ENCODE results near the gene PTGR1. TPM values are rescaled to one million over a fixed set of nuclear protein-coding genes. Genes with fewer than 3 reads are reported as not detected.
A peak's percentile ranks its signal among the peaks of the same experiment; 100 is the strongest.

Gene PTGR1
- total and polyA plus RNA-seq, 2 donors from 2014 or later = 75.1 to 285 TPM

- Histone ChIP-seq H3K4me3 (ENCODE audit: low read length in 3 of 3) (no peak overlapping the region), H3K27me3 (ENCODE audit: control insufficient read depth, insufficient read depth, low read length) (no peaks in the 10 kb centered on the region), H3K4me1 (ENCODE audit: control insufficient read depth in 2 of 3, insufficient read depth in 2 of 3, low read depth in 1 of 3, low read length in 3 of 3) (peaks cover 0 to 25% (median 15%) of the 10 kb centered on the region in 3 donors), H3K9me3 (ENCODE audit: control insufficient read depth in 2 of 3, insufficient read depth in 1 of 3, low read length in 3 of 3) (no peaks in the 10 kb centered on the region), H3K27ac (ENCODE audit: low read depth in 2 of 2, low read length in 2 of 2) (peak overlapping the region; percentile 49 to 68), H3K9ac (ENCODE audit: low read length in 3 of 3) (no peak overlapping the region), H3K36me3 (ENCODE audit: control insufficient read depth in 2 of 3, insufficient read depth in 3 of 3, low read length in 3 of 3) (no peaks in the 10 kb centered on the region)
- FAIRE-seq = no peak
- intact Hi-C loops (cut with DNase I) = no loop called here
- DNase-seq = peak in 2 of 5 donors; percentile 40 to 48
- no peak for TF ChIP-seq CTCF (IDR thresholded peaks at IDR 0.05; ENCODE audit: borderline replicate concordance, extremely low read depth, insufficient read depth)
Measured at GRCh38 chr9:111605041-111605559, 5.7 kb upstream of the PTGR1 start.

- no peaks in the 10 kb centered on the region for H3K36me3 ChIP-seq (ENCODE audit: control insufficient read depth in 2 of 3, insufficient read depth in 3 of 3, low read length in 3 of 3)
- FAIRE-seq (no peak), DNase-seq (no peak)
- intact Hi-C loops (cut with DNase I) = no loop called here
- no peaks in the 10 kb centered on the region for H3K9me3 ChIP-seq (ENCODE audit: control insufficient read depth in 2 of 3, insufficient read depth in 1 of 3, low read length in 3 of 3)
- H3K27ac ChIP-seq (ENCODE audit: low read depth in 2 of 2, low read length in 2 of 2) = peak overlapping the region; percentile 23 to 48
- H3K4me3 ChIP-seq (ENCODE audit: low read length in 3 of 3) = peak overlapping the region in 1 of 3 donors; percentile 11
- TF ChIP-seq CTCF (IDR thresholded peaks at IDR 0.05; ENCODE audit: borderline replicate concordance, extremely low read depth, insufficient read depth) = no peak
- no peaks in the 10 kb centered on the region for H3K27me3 ChIP-seq (ENCODE audit: control insufficient read depth, insufficient read depth, low read length)
- H3K4me1 ChIP-seq (ENCODE audit: control insufficient read depth in 2 of 3, insufficient read depth in 2 of 3, low read depth in 1 of 3, low read length in 3 of 3) = peaks cover 0 to 20% (median 10%) of the 10 kb centered on the region in 3 donors
- no peak overlapping the region for H3K9ac ChIP-seq (ENCODE audit: low read length in 3 of 3)
Measured at GRCh38 chr9:111604054-111604615, 4.7 kb upstream of the PTGR1 start.

- Histone ChIP-seq H3K27ac (ENCODE audit: low read depth in 2 of 2, low read length in 2 of 2) (peak overlapping the region; percentile 5 to 44), H3K27me3 (ENCODE audit: control insufficient read depth, insufficient read depth, low read length) (no peaks in the 10 kb centered on the region), H3K9me3 (ENCODE audit: control insufficient read depth in 2 of 3, insufficient read depth in 1 of 3, low read length in 3 of 3) (no peaks in the 10 kb centered on the region), H3K9ac (ENCODE audit: low read length in 3 of 3) (no peak overlapping the region), H3K4me1 (ENCODE audit: control insufficient read depth in 2 of 3, insufficient read depth in 2 of 3, low read depth in 1 of 3, low read length in 3 of 3) (peaks cover 0 to 20% (median 10%) of the 10 kb centered on the region in 3 donors), H3K4me3 (ENCODE audit: low read length in 3 of 3) (no peak overlapping the region), H3K36me3 (ENCODE audit: control insufficient read depth in 2 of 3, insufficient read depth in 3 of 3, low read length in 3 of 3) (no peaks in the 10 kb centered on the region)
- FAIRE-seq = no peak
- intact Hi-C loops (cut with DNase I) = no loop called here
- no peak for TF ChIP-seq CTCF (IDR thresholded peaks at IDR 0.05; ENCODE audit: borderline replicate concordance, extremely low read depth, insufficient read depth)
- DNase-seq = peak in 1 of 5 donors; percentile 30
Measured at GRCh38 chr9:111603041-111603440, 3.6 kb upstream of the PTGR1 start.
